ENCODE measurements around the gene RIN1.
"Not testable (repeated sequence)": the region's sequence is repeated elsewhere in the genome, so short reads cannot be mapped to it uniquely, and the experiment has no call there.

RIN1 gene

GRCh38 chr11:66334605-66335442 lies 1.4 kb downstream of the RIN1 start:
- no peak for DNase-seq

- DNase-seq, result no peak
Observed at GRCh38 chr11:66333896-66334604, 2.2 kb downstream of the RIN1 start.

GRCh38 chr11:66333220-66333877 lies 2.9 kb downstream of the RIN1 start:
- DNase-seq, result no peak

- no peak for DNase-seq
Observed at GRCh38 chr11:66332371-66333219, 3.6 kb downstream of the RIN1 start.

- DNase-seq, result no peak
Observed at GRCh38 chr11:66331542-66332370, 4.5 kb downstream of the RIN1 start.

GRCh38 chr11:66330931-66331330 lies 5.3 kb downstream of the RIN1 start:
- DNase-seq, result no peak

GRCh38 chr11:66329165-66329673 lies 7.0 kb downstream of the RIN1 start:
- DNase-seq, result no peak

- peak; percentile 55 to 63 for DNase-seq
Observed at GRCh38 chr11:66328302-66329144, 7.7 kb downstream of the RIN1 start.

GRCh38 chr11:66328031-66328301 lies 8.3 kb downstream of the RIN1 start:
- no peak for DNase-seq

- DNase-seq, result no peak
Observed at GRCh38 chr11:66327171-66328030, 8.8 kb downstream of the RIN1 start.

- DNase-seq, result no peak
Observed at GRCh38 chr11:66326261-66327111, 9.7 kb downstream of the RIN1 start.

GRCh38 chr11:66325263-66325671 lies 11.0 kb downstream of the RIN1 start:
- DNase-seq, result no peak

GRCh38 chr11:66324664-66325063 lies 11.6 kb downstream of the RIN1 start:
- DNase-seq, result no peak

GRCh38 chr11:66323684-66324083 lies 12.6 kb downstream of the RIN1 start:
- no peak for DNase-seq

GRCh38 chr11:66322732-66323427 lies 13.4 kb downstream of the RIN1 start:
- DNase-seq, result no peak

GRCh38 chr11:66321606-66322005 lies 14.6 kb downstream of the RIN1 start:
- DNase-seq, result no peak

- DNase-seq, result not testable (repeated sequence)
Observed at GRCh38 chr11:66320748-66321147, 15.5 kb downstream of the RIN1 start.

- DNase-seq, result not testable (repeated sequence)
Observed at GRCh38 chr11:66320289-66320688, 15.9 kb downstream of the RIN1 start.

Measured in AML-193 (cell line).